Panc1 (cell line): Measurements from ENCODE around the gene TRNAU1AP. TPM values are rescaled to one million over a fixed set of nuclear protein-coding genes. Genes with fewer than 3 reads are reported as not detected.
A peak's percentile ranks its signal among the peaks of the same experiment; 100 is the strongest.

ENCODE experiments used
- ATAC-seq: fragments of 200-7000 bp; cut with Tn5 transposase; 2 replicates; pipeline ENCODE4 v1.9.1; 2020; ENCODE audit warnings: mild to moderate bottlenecking, moderate library complexity
- BruUV-seq: library from RNA; stranded (reverse); fragments of 400-500 nt; replicated peaks from 2 replicates; lab custom pipeline; 2021; lab: Mats Ljungman, UMichigan
- CTCF ChIA-PET: fragments of 300-600 bp; sonication (Branson Sonifier 250); formaldehyde crosslinking; loops from one replicate; lab custom pipeline; 2022; ENCODE audit warnings: antibody characterized with exemption; lab: Charles Lee
- POLR2A ChIA-PET: fragments of 300-600 bp; sonication (Branson Sonifier 250); formaldehyde crosslinking; loops from one replicate; lab custom pipeline; 2022; ENCODE audit warnings: antibody characterized with exemption; lab: Charles Lee
- DNase-seq: peaks from one replicate; pipeline ENCODE4 v3.0.0-alpha.2; 2010; ENCODE audit warnings: low read depth, low spot score
- H3K27ac ChIP-seq: 2 replicates; pipeline ENCODE4 v1.5.1; 2011; ENCODE audit warnings: mild to moderate bottlenecking, low read length, inconsistent platforms
- H3K27me3 ChIP-seq: fragments of 200-500 bp; sonication (Bioruptor generic); 2 replicates; pipeline ENCODE4 v1.6.0; 2014; ENCODE audit warnings: low read length, inconsistent platforms; ENCODE audit not compliant: control insufficient read depth, insufficient read depth
- H3K36me3 ChIP-seq: fragments of 200-500 bp; sonication (Bioruptor generic); 2 replicates; pipeline ENCODE4 v1.5.1; 2014; ENCODE audit warnings: inconsistent platforms, mild to moderate bottlenecking, low read length, moderate library complexity; ENCODE audit not compliant: control insufficient read depth, insufficient read depth
- H3K4me1 ChIP-seq: 2 replicates; pipeline ENCODE4 v1.5.1; 2011; ENCODE audit warnings: inconsistent platforms, mild to moderate bottlenecking, low read length, moderate library complexity; ENCODE audit not compliant: control insufficient read depth, insufficient read depth
- H3K4me3 ChIP-seq, 2 experiments: 2 replicates each; pipeline ENCODE4 v1.5.1; 2011 to 2012; ENCODE audit warnings: low read depth in 2 of 2, low read length in 2 of 2, mild to moderate bottlenecking in 2 of 2, inconsistent platforms in 1 of 2, moderate library complexity in 1 of 2
- H3K9me3 ChIP-seq: fragments of 200-500 bp; sonication (Bioruptor generic); 2 replicates; pipeline ENCODE4 v1.5.1; 2014; ENCODE audit warnings: low read depth, mild to moderate bottlenecking, inconsistent platforms, low read length, moderate library complexity; ENCODE audit not compliant: control insufficient read depth, insufficient read depth
- CTCF ChIP-seq: fragments of 450-650 bp; IDR thresholded peaks from 2 replicates; pipeline ENCODE4 v1.5.1; 2017; ENCODE audit warnings: mild to moderate bottlenecking
- POLR2AphosphoS5 ChIP-seq: IDR thresholded peaks from 2 replicates; pipeline ENCODE4 v1.6.1; 2012; ENCODE audit warnings: mild to moderate bottlenecking, low read depth, low read length, moderate library complexity
- REST ChIP-seq, 2 experiments: IDR thresholded peaks; 2 replicates each; pipeline ENCODE4 v1.6.1; 2011 to 2012; ENCODE audit warnings: low read depth in 2 of 2, control low read depth in 1 of 2, low read length in 1 of 2, mild to moderate bottlenecking in 1 of 2, moderate library complexity in 1 of 2; ENCODE audit not compliant: insufficient read depth in 1 of 2
- SIN3A ChIP-seq: IDR thresholded peaks from 2 replicates; pipeline ENCODE4 v1.6.1; 2012; ENCODE audit warnings: low read depth, mild to moderate bottlenecking, low read length, moderate library complexity, borderline replicate concordance; ENCODE audit not compliant: insufficient read depth
- TCF7L2 ChIP-seq: IDR thresholded peaks from 2 replicates; pipeline ENCODE4 v1.6.1; 2011; ENCODE audit warnings: mild to moderate bottlenecking, low read depth, low read length, inconsistent platforms
- in situ Hi-C: cut with HindIII; loops from 2 replicates; pipeline ENCODE4 v1.10.0; 2016; ENCODE audit warnings: low sequenced_read_pairs, low pct_unique_long_range_greater_than_20kb
- intact Hi-C: fragments of 100-400 bp; cut with micrococcal nuclease; formaldehyde crosslinking; loops from one replicate; pipeline ENCODE4 v1.10.0; 2022; ENCODE audit not compliant: unreplicated experiment
- total RNA-seq: library from RNA; stranded (reverse); gene quantifications from one replicate; pipeline ENCODE4 v1.2.1, GENCODE V29; 2021; ENCODE audit not compliant: unreplicated experiment

Gene TRNAU1AP
- total RNA-seq, 1 experiment from 2014 or later, result 39.1 TPM

GRCh38 chr1:28565040-28565439 lies 12.2 kb downstream of the TRNAU1AP start:
- Histone ChIP-seq H3K4me3 (no peak overlapping the region), H3K27ac (no peak overlapping the region), H3K9me3 (no peaks in the 10 kb centered on the region), H3K36me3 (peaks cover 15% of the 10 kb centered on the region), H3K27me3 (no peaks in the 10 kb centered on the region), H3K4me1 (no peaks in the 10 kb centered on the region)
- CTCF ChIA-PET, result no interaction called here
- intact Hi-C loops (no loop called here), in situ Hi-C loops (no loop called here)
- ATAC-seq (no peak), DNase-seq (no peak)
- POLR2A ChIA-PET, result interaction anchor here (0.6 to 0.7 kb wide), 2 partner anchors 12 to 17 kb away, joined by 4 to 8 read pairs; no protein-coding TSS in a partner anchor
- TF ChIP-seq TCF7L2 (no peak), POLR2AphosphoS5 (no peak), REST (IDR thresholded peaks at IDR 0.05; ENCODE audit: insufficient read depth in 1 of 2, low read depth in 2 of 2, low read length in 1 of 2) (no peak), CTCF (no peak), SIN3A (no peak)
- BruUV-seq, result no TSS peak

- ChIA-PET CTCF (no interaction called here), POLR2A (interaction anchor here (0.7 kb wide), 1 partner anchor 11 kb away, joined by 4 read pairs; no protein-coding TSS in a partner anchor)
- H3K27me3 ChIP-seq, result no peaks in the 10 kb centered on the region
- DNase-seq, result no peak
- H3K36me3 ChIP-seq, result peaks cover 13% of the 10 kb centered on the region; the same call in 1 of the 2 replicates
- in situ Hi-C loops (no loop called here), intact Hi-C loops (no loop called here)
- H3K27ac ChIP-seq, result no peak overlapping the region
- TSS peak; percentile 34 for BruUV-seq
- no peak overlapping the region for H3K4me3 ChIP-seq
- no peak for ATAC-seq
- H3K4me1 ChIP-seq, result no peaks in the 10 kb centered on the region
- no peaks in the 10 kb centered on the region for H3K9me3 ChIP-seq
- TF ChIP-seq TCF7L2 (no peak), CTCF (no peak), POLR2AphosphoS5 (no peak)
Measured at GRCh38 chr1:28565726-28566125, 12.8 kb downstream of the TRNAU1AP start.
